ENCODE measurements around the gene DCST1.
A peak's percentile ranks its signal among the peaks of the same experiment; 100 is the strongest.

Gene DCST1

GRCh38 chr1:155014709-155015508 is 18.7 kb upstream of the DCST1 start:
- Mint-ChIP-seq H3K4me1 (ENCODE audit: low read depth) (peaks cover 64% of the 10 kb centered on the region), H3K36me3 (ENCODE audit: low read depth) (peaks cover 45% of the 10 kb centered on the region), H3K4me3 (no peak overlapping the region), H3K27me3 (ENCODE audit: low read depth) (no peaks in the 10 kb centered on the region), H3K27ac (no peak overlapping the region), H3K9me3 (no peaks in the 10 kb centered on the region)

GRCh38 chr1:155015527-155016230 is 17.9 kb upstream of the DCST1 start:
- H3K36me3 Mint-ChIP-seq (ENCODE audit: low read depth) = peaks cover 45% of the 10 kb centered on the region
- no peaks in the 10 kb centered on the region for H3K27me3 Mint-ChIP-seq (ENCODE audit: low read depth)
- H3K4me1 Mint-ChIP-seq (ENCODE audit: low read depth) = peaks cover 60% of the 10 kb centered on the region
- no peaks in the 10 kb centered on the region for H3K9me3 Mint-ChIP-seq
- H3K4me3 Mint-ChIP-seq = peak overlapping the region; percentile 68
- peak overlapping the region; percentile 86 for H3K27ac Mint-ChIP-seq

GRCh38 chr1:155016231-155016831 is 17.3 kb upstream of the DCST1 start:
- peaks cover 41% of the 10 kb centered on the region for H3K36me3 Mint-ChIP-seq (ENCODE audit: low read depth)
- peaks cover 56% of the 10 kb centered on the region for H3K4me1 Mint-ChIP-seq (ENCODE audit: low read depth)
- H3K27me3 Mint-ChIP-seq (ENCODE audit: low read depth) = no peaks in the 10 kb centered on the region
- H3K27ac Mint-ChIP-seq = peak overlapping the region; percentile 86
- H3K4me3 Mint-ChIP-seq = peak overlapping the region; percentile 68
- H3K9me3 Mint-ChIP-seq = no peaks in the 10 kb centered on the region

- H3K27ac Mint-ChIP-seq = peak overlapping the region; percentile 52
- H3K36me3 Mint-ChIP-seq (ENCODE audit: low read depth) = peaks cover 41% of the 10 kb centered on the region
- H3K27me3 Mint-ChIP-seq (ENCODE audit: low read depth) = no peaks in the 10 kb centered on the region
- H3K4me3 Mint-ChIP-seq = peak overlapping the region; percentile 21
- no peaks in the 10 kb centered on the region for H3K9me3 Mint-ChIP-seq
- peaks cover 58% of the 10 kb centered on the region for H3K4me1 Mint-ChIP-seq (ENCODE audit: low read depth)
Observed at GRCh38 chr1:155017041-155017945, 16.3 kb upstream of the DCST1 start.

- Mint-ChIP-seq H3K27ac (peak overlapping the region; percentile 68), H3K36me3 (ENCODE audit: low read depth) (peaks cover 39% of the 10 kb centered on the region), H3K27me3 (ENCODE audit: low read depth) (no peaks in the 10 kb centered on the region), H3K9me3 (no peaks in the 10 kb centered on the region), H3K4me1 (ENCODE audit: low read depth) (peaks cover 52% of the 10 kb centered on the region), H3K4me3 (peak overlapping the region; percentile 21)
Observed at GRCh38 chr1:155017946-155018316, 15.7 kb upstream of the DCST1 start.

- peaks cover 45% of the 10 kb centered on the region for H3K4me1 Mint-ChIP-seq (ENCODE audit: low read depth)
- peak overlapping the region; percentile 20 for H3K27ac Mint-ChIP-seq
- H3K36me3 Mint-ChIP-seq (ENCODE audit: low read depth) = peaks cover 33% of the 10 kb centered on the region
- no peak overlapping the region for H3K4me3 Mint-ChIP-seq
- H3K27me3 Mint-ChIP-seq (ENCODE audit: low read depth) = no peaks in the 10 kb centered on the region
- H3K9me3 Mint-ChIP-seq = no peaks in the 10 kb centered on the region
Observed at GRCh38 chr1:155018617-155019348, 14.8 kb upstream of the DCST1 start.

GRCh38 chr1:155019377-155020245 is 14.0 kb upstream of the DCST1 start:
- no peaks in the 10 kb centered on the region for H3K27me3 Mint-ChIP-seq (ENCODE audit: low read depth)
- peaks cover 40% of the 10 kb centered on the region for H3K4me1 Mint-ChIP-seq (ENCODE audit: low read depth)
- H3K27ac Mint-ChIP-seq = peak overlapping the region; percentile 63
- H3K9me3 Mint-ChIP-seq = no peaks in the 10 kb centered on the region
- H3K4me3 Mint-ChIP-seq = no peak overlapping the region
- peaks cover 25% of the 10 kb centered on the region for H3K36me3 Mint-ChIP-seq (ENCODE audit: low read depth)

GRCh38 chr1:155022136-155022926 is 11.3 kb upstream of the DCST1 start:
- Mint-ChIP-seq H3K27me3 (ENCODE audit: low read depth) (no peaks in the 10 kb centered on the region), H3K9me3 (no peaks in the 10 kb centered on the region), H3K4me3 (no peak overlapping the region), H3K4me1 (ENCODE audit: low read depth) (peaks cover 23% of the 10 kb centered on the region), H3K27ac (no peak overlapping the region), H3K36me3 (ENCODE audit: low read depth) (peaks cover 12% of the 10 kb centered on the region)

GRCh38 chr1:155022927-155023236 is 10.7 kb upstream of the DCST1 start:
- Mint-ChIP-seq H3K4me3 (no peak overlapping the region), H3K36me3 (ENCODE audit: low read depth) (peaks cover 12% of the 10 kb centered on the region), H3K9me3 (no peaks in the 10 kb centered on the region), H3K27me3 (ENCODE audit: low read depth) (no peaks in the 10 kb centered on the region), H3K4me1 (ENCODE audit: low read depth) (peaks cover 19% of the 10 kb centered on the region), H3K27ac (no peak overlapping the region)

GRCh38 chr1:155023627-155024026 is 10.0 kb upstream of the DCST1 start:
- H3K27ac Mint-ChIP-seq = no peak overlapping the region
- no peak overlapping the region for H3K4me3 Mint-ChIP-seq
- H3K9me3 Mint-ChIP-seq = no peaks in the 10 kb centered on the region
- peaks cover 11% of the 10 kb centered on the region for H3K36me3 Mint-ChIP-seq (ENCODE audit: low read depth)
- peaks cover 17% of the 10 kb centered on the region for H3K4me1 Mint-ChIP-seq (ENCODE audit: low read depth)
- no peaks in the 10 kb centered on the region for H3K27me3 Mint-ChIP-seq (ENCODE audit: low read depth)

GRCh38 chr1:155024315-155024714 is 9.3 kb upstream of the DCST1 start:
- H3K4me3 Mint-ChIP-seq = no peak overlapping the region
- H3K27ac Mint-ChIP-seq = no peak overlapping the region
- H3K9me3 Mint-ChIP-seq = no peaks in the 10 kb centered on the region
- peaks cover 8% of the 10 kb centered on the region for H3K36me3 Mint-ChIP-seq (ENCODE audit: low read depth)
- peaks cover 11% of the 10 kb centered on the region for H3K4me1 Mint-ChIP-seq (ENCODE audit: low read depth)
- no peaks in the 10 kb centered on the region for H3K27me3 Mint-ChIP-seq (ENCODE audit: low read depth)

GRCh38 chr1:155026154-155026553 is 7.5 kb upstream of the DCST1 start:
- Mint-ChIP-seq H3K9me3 (no peaks in the 10 kb centered on the region), H3K4me3 (no peak overlapping the region), H3K27me3 (ENCODE audit: low read depth) (no peaks in the 10 kb centered on the region), H3K4me1 (ENCODE audit: low read depth) (peaks cover 7% of the 10 kb centered on the region), H3K27ac (no peak overlapping the region), H3K36me3 (ENCODE audit: low read depth) (no peaks in the 10 kb centered on the region)
